CD14-positive monocyte (primary cell): Measurements from ENCODE around the gene DHX29. TPM values are rescaled to one million over a fixed set of nuclear protein-coding genes. Genes with fewer than 3 reads are reported as not detected.

Experiments used
- DNase-seq, 3 donors: peaks; one replicate each; pipeline ENCODE4 v3.0.0-alpha.2; 2011 to 2022
- H2AFZ ChIP-seq: 2 replicates; pipeline ENCODE4 v1.6.0; 2012; ENCODE audit warnings: mild to moderate bottlenecking, low read depth, low read length, inconsistent platforms; ENCODE audit not compliant: insufficient read depth, poor library complexity, severe bottlenecking
- H3K27ac ChIP-seq, 2 donors: 1 replicate in 1 of 2; 2 replicates in 1 of 2; pipeline ENCODE4 v1.5.1; 2012 to 2013; ENCODE audit warnings: low read length in 2 of 2, control low read depth in 1 of 2, inconsistent platforms in 1 of 2, low read depth in 1 of 2, mild to moderate bottlenecking in 1 of 2
- H3K27me3 ChIP-seq, 2 donors: one replicate each; pipeline versions ENCODE4 v1.6.0 to v1.6.1; 2011 to 2013; ENCODE audit warnings: low read length in 2 of 2; ENCODE audit not compliant: control insufficient read depth in 2 of 2, insufficient read depth in 2 of 2
- H3K36me3 ChIP-seq, 2 donors: replicated peaks in 1 of 2; 1 replicate in 1 of 2; 2 replicates in 1 of 2; pipeline versions ENCODE4 v1.5.1 to v1.6.1; 2012 to 2013; ENCODE audit warnings: low read length in 2 of 2, control low read depth in 1 of 2, inconsistent platforms in 1 of 2, mild to moderate bottlenecking in 1 of 2; ENCODE audit not compliant: insufficient read depth in 2 of 2, control insufficient read depth in 1 of 2
- H3K4me1 ChIP-seq, 2 donors: 1 replicate in 1 of 2; 2 replicates in 1 of 2; pipeline versions ENCODE4 v1.5.1 to v1.6.1; 2012 to 2013; ENCODE audit warnings: low read length in 2 of 2, control low read depth in 1 of 2, inconsistent platforms in 1 of 2, mild to moderate bottlenecking in 1 of 2, moderate library complexity in 1 of 2; ENCODE audit not compliant: insufficient read depth in 2 of 2, control insufficient read depth in 1 of 2
- H3K4me2 ChIP-seq: replicated peaks from 2 replicates; pipeline ENCODE3; 2012; ENCODE audit warnings: low read length, moderate library complexity, mild to moderate bottlenecking; ENCODE audit not compliant: poor library complexity, severe bottlenecking; ENCODE audit errors: extremely low read depth
- H3K4me3 ChIP-seq, 3 experiments: fragments of 200-600 bp in 1 of 3; sonication (generic) in 1 of 3; replicated peaks in 1 of 3; 1 replicate in 2 of 3; 2 replicates in 1 of 3; pipeline ENCODE4 v1.5.1; 2011 to 2013; ENCODE audit warnings: low read length in 3 of 3, mild to moderate bottlenecking in 3 of 3, control low read depth in 2 of 3, low read depth in 2 of 3, inconsistent platforms in 1 of 3, moderate library complexity in 1 of 3
- H3K79me2 ChIP-seq: 2 replicates; pipeline ENCODE4 v1.6.0; 2012; ENCODE audit warnings: mild to moderate bottlenecking, control low read depth, inconsistent platforms, low read length, moderate library complexity; ENCODE audit not compliant: insufficient read depth
- H3K9ac ChIP-seq: 2 replicates; pipeline ENCODE4 v1.6.0; 2017; ENCODE audit warnings: low read length, mild to moderate bottlenecking; ENCODE audit not compliant: insufficient read depth, poor library complexity, severe bottlenecking
- H3K9me3 ChIP-seq, 2 donors: replicated peaks in 1 of 2; 1 replicate in 1 of 2; 2 replicates in 1 of 2; pipeline versions ENCODE4 v1.5.1 to v1.6.1; 2012 to 2013; ENCODE audit warnings: low read length in 2 of 2, control low read depth in 1 of 2; ENCODE audit not compliant: control insufficient read depth in 1 of 2, insufficient read depth in 1 of 2
- H4K20me1 ChIP-seq: 2 replicates; pipeline ENCODE4 v1.6.0; 2012; ENCODE audit warnings: mild to moderate bottlenecking, low read length, control low read depth, moderate library complexity; ENCODE audit not compliant: insufficient read depth
- H3K27ac Mint-ChIP-seq, 7 donors: one replicate each; pipeline ENCODE4 v1.8.0; 2020; ENCODE audit warnings: mild to moderate bottlenecking in 7 of 7, mixed read lengths in 7 of 7, moderate library complexity in 6 of 7, inconsistent platforms in 2 of 7
- H3K27me3 Mint-ChIP-seq, 3 donors: one replicate each; pipeline ENCODE4 v1.8.0; 2021 to 2022; ENCODE audit warnings: low read depth in 3 of 3, mild to moderate bottlenecking in 3 of 3, mixed read lengths in 3 of 3, moderate library complexity in 3 of 3, inconsistent platforms in 1 of 3
- H3K36me3 Mint-ChIP-seq, 2 donors: one replicate each; pipeline ENCODE4 v1.8.0; 2020; ENCODE audit warnings: mixed read lengths in 2 of 2, inconsistent platforms in 1 of 2, mild to moderate bottlenecking in 1 of 2
- H3K4me1 Mint-ChIP-seq: one replicate; pipeline ENCODE4 v1.8.0; 2020; ENCODE audit warnings: mild to moderate bottlenecking, mixed read lengths
- H3K4me3 Mint-ChIP-seq, 2 donors: one replicate each; pipeline ENCODE4 v1.8.0; 2020; ENCODE audit warnings: mild to moderate bottlenecking in 2 of 2, mixed read lengths in 2 of 2, moderate library complexity in 1 of 2
- H3K9me3 Mint-ChIP-seq, 7 donors: one replicate each; pipeline ENCODE4 v1.8.0; 2020 to 2022; ENCODE audit warnings: mixed read lengths in 7 of 7, mild to moderate bottlenecking in 6 of 7, moderate library complexity in 6 of 7, inconsistent platforms in 2 of 7
- CTCF ChIP-seq: fragments of 200-600 bp; IDR thresholded peaks from one replicate; pipeline ENCODE4 v1.8.0; 2022; ENCODE audit warnings: antibody characterized with exemption, mild to moderate bottlenecking
- WGBS: methylation state at CpG from one replicate; pipeline ENCODE4 v1.1.5; 2013; ENCODE audit warnings: missing lambda C conversion rate; ENCODE audit not compliant: insufficient coverage; 5-methylcytosine and 5-hydroxymethylcytosine counted together
- intact Hi-C, 2 donors: fragments of 100-400 bp; cut with micrococcal nuclease; formaldehyde crosslinking; loops; one replicate each; pipeline versions ENCODE4 v1.15.0 to v1.15.1; 2023
- polyA plus RNA-seq, 3 donors: library from polyadenylated mRNA; depleted of rRNA in 1 of 3; unstranded in 2 of 3; stranded (reverse) in 1 of 3; fragments of 300-500 nt in 2 of 3; fragments of >200 nt in 1 of 3; fragmentation: Illumina TruSeq in 2 of 3; gene quantifications; 1 replicate in 2 of 3; 2 replicates in 1 of 3; pipeline ENCODE4 v1.2.3, GENCODE V29; 2012 to 2021

Gene DHX29
- polyA plus RNA-seq, 3 donors = 5.2 to 15.9 (median 9.7) TPM

GRCh38 chr5:55286411-55286933, 21.0 kb downstream of the DHX29 start:
- no peak overlapping the region for H3K4me3 Mint-ChIP-seq
- Histone ChIP-seq H3K4me3 (no peak overlapping the region), H3K36me3 (peaks cover 85 to 96% of the 10 kb centered on the region in 2 donors), H4K20me1 (no peaks in the 10 kb centered on the region), H2AFZ (no peak overlapping the region), H3K4me2 (no peak overlapping the region), H3K9me3 (no peaks in the 10 kb centered on the region), H3K27me3 (no peaks in the 10 kb centered on the region), H3K9ac (no peak overlapping the region), H3K79me2 (no peaks in the 10 kb centered on the region), H3K27ac (no peak overlapping the region), H3K4me1 (no peaks in the 10 kb centered on the region)
- DNase-seq = no peak
- intact Hi-C loops = no loop called here
- WGBS = 11% methylated on average over 1 of the region's 1 CpG
- no peak for TF ChIP-seq CTCF
- H3K9me3 Mint-ChIP-seq = no peaks in the 10 kb centered on the region
- H3K27me3 Mint-ChIP-seq = no peaks in the 10 kb centered on the region
- no peaks in the 10 kb centered on the region for H3K4me1 Mint-ChIP-seq
- no peak overlapping the region for H3K27ac Mint-ChIP-seq
- peaks cover 65 to 83% of the 10 kb centered on the region in 2 donors for H3K36me3 Mint-ChIP-seq

- TF ChIP-seq CTCF = no peak
Observed at GRCh38 chr5:55278778-55279177, 28.7 kb downstream of the DHX29 start.

More at GRCh38 chr5:55278778-55279177, 28.7 kb downstream of the DHX29 start:
- intact Hi-C loops = no loop called here
- Histone ChIP-seq H3K36me3 (peaks cover 91 to 98% of the 10 kb centered on the region in 2 donors), H3K4me1 (no peaks in the 10 kb centered on the region), H4K20me1 (no peaks in the 10 kb centered on the region), H3K9me3 (no peaks in the 10 kb centered on the region), H3K27ac (no peak overlapping the region), H3K9ac (no peak overlapping the region), H3K4me3 (no peak overlapping the region), H3K4me2 (no peak overlapping the region), H3K79me2 (no peaks in the 10 kb centered on the region), H3K27me3 (no peaks in the 10 kb centered on the region), H2AFZ (no peak overlapping the region)
- DNase-seq = no peak
- no peak overlapping the region for H3K27ac Mint-ChIP-seq
- no peaks in the 10 kb centered on the region for H3K9me3 Mint-ChIP-seq
- no peaks in the 10 kb centered on the region for H3K27me3 Mint-ChIP-seq
- H3K4me3 Mint-ChIP-seq = no peak overlapping the region
- 100% methylated on average over 4 of the region's 4 CpGs for WGBS
- H3K36me3 Mint-ChIP-seq = peaks cover 82 to 89% of the 10 kb centered on the region in 2 donors
- H3K4me1 Mint-ChIP-seq = no peaks in the 10 kb centered on the region
